Choroid plexus epithelial cell (primary cell): ENCODE measurements around the gene PPP1R12B.

ENCODE experiments used
- DNase-seq: peaks from one replicate; pipeline ENCODE4 v3.0.0-alpha.2; 2010; ENCODE audit warnings: low read depth
- H3K4me3 ChIP-seq: 2 replicates; pipeline ENCODE4 v1.5.1; 2011; ENCODE audit warnings: low read depth, mild to moderate bottlenecking, control low read depth, low read length, moderate library complexity
- CTCF ChIP-seq: conservative IDR thresholded peaks from 2 replicates; pipeline ENCODE4 v1.5.1; 2011; ENCODE audit warnings: low read depth, mild to moderate bottlenecking, control low read depth, inconsistent platforms, low read length, moderate library complexity

The PPP1R12B gene

GRCh38 chr1:202310746-202311145 is 37.8 kb upstream of the PPP1R12B start:
- TF ChIP-seq CTCF: no peak
- no peak for DNase-seq
- no peak overlapping the region for H3K4me3 ChIP-seq

GRCh38 chr1:202311875-202312635 is 36.4 kb upstream of the PPP1R12B start:
- H3K4me3 ChIP-seq: no peak overlapping the region
- peak; percentile 15 for DNase-seq
- TF ChIP-seq CTCF: no peak

GRCh38 chr1:202315576-202316168 is 32.8 kb upstream of the PPP1R12B start:
- no peak overlapping the region for H3K4me3 ChIP-seq
- TF ChIP-seq CTCF: peak; percentile 100
- DNase-seq: peak; percentile 86

- TF ChIP-seq CTCF: no peak
- DNase-seq: no peak
- H3K4me3 ChIP-seq: no peak overlapping the region
Measured at GRCh38 chr1:202316186-202316585, 32.3 kb upstream of the PPP1R12B start.

- H3K4me3 ChIP-seq: no peak overlapping the region
- DNase-seq: no peak
- TF ChIP-seq CTCF: no peak
Measured at GRCh38 chr1:202317941-202318925, 30.3 kb upstream of the PPP1R12B start.

- DNase-seq: no peak
- TF ChIP-seq CTCF: no peak
- no peak overlapping the region for H3K4me3 ChIP-seq
Measured at GRCh38 chr1:202319381-202320080, 29.0 kb upstream of the PPP1R12B start.
